Activated CD4-positive, CD25-positive, alpha-beta regulatory T cell treated with anti-CD3 and anti-CD28 coated beads, Interleukin-2, amount 50 U/mL, for 24 hours (primary cell): ENCODE measurements around the gene CCBE1.
"Not testable (repeated sequence)": the region's sequence is repeated elsewhere in the genome, so short reads cannot be mapped to it uniquely, and the experiment has no call there.

ENCODE experiments used
- ATAC-seq, 2 donors: fragments of 150-1000 bp; cut with Tn5 transposase; one replicate each; pipeline ENCODE4 v1.10.0; 2021; ENCODE audit warnings: mild to moderate bottlenecking in 1 of 2, moderate library complexity in 1 of 2

The CCBE1 gene

GRCh38 chr18:59697236-59697932 is at the start of gene CCBE1:
Gene CCBE1 (minus strand): TSS chr18:59697423.
- no peak for ATAC-seq

- ATAC-seq = no peak
Measured at GRCh38 chr18:59744271-59744721, 47.1 kb upstream of the CCBE1 start.

- ATAC-seq = no peak
Measured at GRCh38 chr18:59743566-59743965, 46.3 kb upstream of the CCBE1 start.

- ATAC-seq = no peak
Measured at GRCh38 chr18:59742325-59743111, 45.3 kb upstream of the CCBE1 start.

GRCh38 chr18:59740141-59740540 is 42.9 kb upstream of the CCBE1 start:
- ATAC-seq = no peak

GRCh38 chr18:59737776-59738300 is 40.6 kb upstream of the CCBE1 start:
- ATAC-seq = no peak

GRCh38 chr18:59737335-59737734 is 40.1 kb upstream of the CCBE1 start:
- ATAC-seq = not testable (repeated sequence)

- ATAC-seq = no peak
Measured at GRCh38 chr18:59736061-59736460, 38.8 kb upstream of the CCBE1 start.

GRCh38 chr18:59735269-59735860 is 38.1 kb upstream of the CCBE1 start:
- ATAC-seq = no peak

GRCh38 chr18:59733421-59733820 is 36.2 kb upstream of the CCBE1 start:
- ATAC-seq = no peak

GRCh38 chr18:59730896-59731295 is 33.7 kb upstream of the CCBE1 start:
- no peak for ATAC-seq

- no peak for ATAC-seq
Measured at GRCh38 chr18:59729781-59730180, 32.6 kb upstream of the CCBE1 start.

GRCh38 chr18:59728816-59729215 is 31.6 kb upstream of the CCBE1 start:
- no peak for ATAC-seq

GRCh38 chr18:59725142-59725541 is 27.9 kb upstream of the CCBE1 start:
- no peak for ATAC-seq

- ATAC-seq = no peak
Measured at GRCh38 chr18:59724103-59724502, 26.9 kb upstream of the CCBE1 start.

GRCh38 chr18:59721931-59722330 is 24.7 kb upstream of the CCBE1 start:
- no peak for ATAC-seq

GRCh38 chr18:59721211-59721610 is 24.0 kb upstream of the CCBE1 start:
- no peak for ATAC-seq

GRCh38 chr18:59719544-59720181 is 22.4 kb upstream of the CCBE1 start:
- ATAC-seq = no peak

- ATAC-seq = no peak
Measured at GRCh38 chr18:59718464-59719157, 21.4 kb upstream of the CCBE1 start.

- ATAC-seq = no peak
Measured at GRCh38 chr18:59718108-59718463, 20.9 kb upstream of the CCBE1 start.

- no peak for ATAC-seq
Measured at GRCh38 chr18:59717291-59717690, 20.1 kb upstream of the CCBE1 start.

GRCh38 chr18:59715966-59716369 is 18.7 kb upstream of the CCBE1 start:
- no peak for ATAC-seq

- no peak for ATAC-seq
Measured at GRCh38 chr18:59715445-59715844, 18.2 kb upstream of the CCBE1 start.
